Measurements from ENCODE around the gene CUTA.
"Not testable (repeated sequence)": the region's sequence is repeated elsewhere in the genome, so short reads cannot be mapped to it uniquely, and the experiment has no call there.

Gene CUTA

GRCh38 chr6:33380272-33380981 lies 37.5 kb downstream of the CUTA start:
- no peak for DNase-seq (ENCODE audit: low spot score)
- TF ChIP-seq CTCF (IDR thresholded peaks at IDR 0.05; ENCODE audit: extremely low read depth, missing control alignments), result no peak

GRCh38 chr6:33379184-33379583 lies 38.7 kb downstream of the CUTA start:
- not testable (repeated sequence) for DNase-seq (ENCODE audit: low spot score)

- no peak for DNase-seq (ENCODE audit: low spot score)
- no peak for TF ChIP-seq CTCF (IDR thresholded peaks at IDR 0.05; ENCODE audit: extremely low read depth, missing control alignments)
These were observed 40.7 kb downstream of the CUTA start for GRCh38 chr6:33377171-33377570.

GRCh38 chr6:33375143-33375671 lies 42.7 kb downstream of the CUTA start:
- TF ChIP-seq CTCF (IDR thresholded peaks at IDR 0.05; ENCODE audit: extremely low read depth, missing control alignments), result no peak
- DNase-seq (ENCODE audit: low spot score), result no peak

GRCh38 chr6:33373960-33374910 lies 43.7 kb downstream of the CUTA start:
- no peak for TF ChIP-seq CTCF (IDR thresholded peaks at IDR 0.05; ENCODE audit: extremely low read depth, missing control alignments)
- no peak for DNase-seq (ENCODE audit: low spot score)

GRCh38 chr6:33372526-33373123 lies 45.3 kb downstream of the CUTA start:
- no peak for TF ChIP-seq CTCF (IDR thresholded peaks at IDR 0.05; ENCODE audit: extremely low read depth, missing control alignments)
- no peak for DNase-seq (ENCODE audit: low spot score)

DNA sequence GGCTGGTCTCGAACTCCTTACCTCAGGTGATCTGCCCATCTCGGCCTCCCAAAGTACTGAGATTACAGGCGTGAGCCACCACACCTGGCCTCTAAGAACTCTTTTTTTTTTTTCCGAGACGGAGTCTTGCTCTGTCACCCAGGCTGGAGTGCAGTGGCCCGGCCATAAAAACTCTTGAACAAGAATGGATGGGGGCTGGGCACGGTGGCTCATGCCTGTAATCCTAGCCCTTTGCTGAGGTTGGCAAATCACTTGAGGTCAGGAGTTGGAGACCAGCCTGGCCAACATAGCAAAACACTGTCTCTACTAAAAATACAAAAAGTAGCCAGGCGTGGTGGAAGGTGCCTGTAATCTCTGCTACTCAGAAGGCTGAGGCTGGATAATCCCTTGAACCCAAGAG lies 46.0 kb downstream of the CUTA start:
- not testable (repeated sequence) for DNase-seq (ENCODE audit: low spot score)

DNA sequence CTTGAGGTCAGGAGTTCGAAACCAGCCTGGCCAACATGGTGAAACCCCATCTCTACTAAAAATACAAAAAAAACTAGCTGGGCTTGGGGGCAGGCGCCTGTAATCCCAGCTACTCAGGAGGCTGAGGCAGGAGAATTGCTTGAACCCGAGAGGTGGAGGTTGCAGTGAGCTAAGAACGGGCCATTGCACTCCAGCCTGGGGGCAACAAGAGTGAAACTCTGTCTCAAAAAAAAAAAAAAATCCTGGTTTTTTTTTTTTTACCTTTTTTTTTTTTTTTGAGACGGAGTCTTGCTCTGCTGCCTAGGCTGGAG lies 50.2 kb downstream of the CUTA start:
- DNase-seq (ENCODE audit: low spot score), result not testable (repeated sequence)
